NCI-H1048 (cell line): ENCODE data around the gene KRT14.
"Not testable (repeated sequence)": the region's sequence is repeated elsewhere in the genome, so short reads cannot be mapped to it uniquely, and the experiment has no call there.

Experiments
- DNase-seq: peaks from one replicate; lab custom pipeline; 2025; lab: John Stamatoyannopoulos, UW

KRT14 gene

DNA sequence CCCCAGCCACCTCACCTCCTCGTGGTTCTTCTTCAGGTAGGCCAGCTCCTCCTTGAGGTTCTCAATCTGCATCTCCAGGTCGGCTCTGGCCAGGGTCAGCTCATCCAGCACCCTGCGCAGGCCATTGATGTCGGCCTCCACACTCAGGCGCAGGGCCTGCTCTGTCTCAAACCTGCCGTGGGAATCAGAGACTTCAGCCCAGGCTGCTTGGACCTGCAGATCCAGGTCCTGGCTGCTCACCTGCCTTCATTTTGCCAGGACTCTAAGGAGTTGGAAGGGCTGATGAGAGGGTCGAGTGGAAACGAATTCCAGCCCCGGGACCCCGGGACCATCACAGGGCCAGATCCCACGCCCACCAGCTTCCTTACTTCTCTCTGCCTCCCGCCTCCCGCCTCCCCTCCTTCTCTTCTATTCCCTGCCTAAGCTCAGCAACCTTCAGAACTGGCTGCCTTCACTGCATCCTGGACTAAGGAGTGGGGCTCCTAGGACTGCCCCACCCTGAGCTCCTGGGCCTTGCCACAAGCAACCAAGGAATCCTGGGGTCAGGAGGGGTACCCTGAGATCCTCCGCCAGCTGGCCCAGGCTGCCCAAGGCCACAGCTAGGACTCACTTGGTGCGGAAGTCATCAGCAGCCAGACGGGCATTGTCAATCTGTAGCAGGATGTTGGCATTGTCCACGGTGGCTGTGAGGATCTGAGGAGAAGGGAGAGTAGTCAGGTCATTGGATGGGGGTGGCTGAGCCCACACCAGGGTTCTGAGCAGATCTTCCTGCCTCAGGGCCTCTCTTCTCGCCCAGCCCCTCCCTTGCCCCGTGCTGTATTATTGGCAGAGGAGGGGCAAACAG lies 35.9 kb upstream of the KRT14 start:
- not testable (repeated sequence) for DNase-seq

DNA sequence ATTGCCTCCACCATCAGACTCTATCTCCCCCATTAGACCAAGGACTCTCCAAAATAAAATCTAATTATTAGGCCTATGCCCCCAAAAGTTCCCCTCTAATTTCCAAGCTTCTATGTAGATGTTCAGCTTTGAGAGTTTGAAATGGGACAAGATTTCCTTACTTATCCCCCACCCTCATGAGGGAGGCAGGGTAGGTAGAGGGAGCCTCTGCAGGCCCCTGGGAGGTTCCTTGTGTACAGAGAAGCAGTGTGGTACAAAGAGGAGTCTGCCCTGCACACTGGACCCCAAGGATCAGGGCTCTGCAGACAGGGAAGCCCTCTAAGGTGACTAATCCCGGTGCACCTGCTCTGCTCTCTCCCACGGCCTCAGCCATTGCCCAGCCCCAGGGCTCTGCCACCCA lies 35.2 kb upstream of the KRT14 start:
- no peak for DNase-seq

DNA sequence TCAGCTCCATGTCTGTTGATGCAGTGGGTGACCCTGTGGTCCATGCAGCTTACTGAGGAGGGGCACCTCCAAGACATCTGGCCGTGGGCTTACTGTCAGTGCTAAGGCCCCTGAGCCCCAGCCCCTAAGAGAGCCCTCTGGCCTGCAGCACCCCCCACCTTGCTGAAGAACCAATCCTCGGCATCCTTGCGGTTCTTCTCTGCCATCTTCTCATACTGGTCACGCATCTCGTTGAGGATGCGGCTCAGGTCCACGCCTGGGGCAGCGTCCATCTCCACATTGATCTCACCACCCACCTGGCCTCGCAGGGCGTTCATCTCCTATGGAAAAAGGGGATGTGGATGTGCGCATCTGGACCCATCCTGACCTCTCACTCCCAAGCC lies 34.7 kb upstream of the KRT14 start:
- DNase-seq: not testable (repeated sequence)

DNA sequence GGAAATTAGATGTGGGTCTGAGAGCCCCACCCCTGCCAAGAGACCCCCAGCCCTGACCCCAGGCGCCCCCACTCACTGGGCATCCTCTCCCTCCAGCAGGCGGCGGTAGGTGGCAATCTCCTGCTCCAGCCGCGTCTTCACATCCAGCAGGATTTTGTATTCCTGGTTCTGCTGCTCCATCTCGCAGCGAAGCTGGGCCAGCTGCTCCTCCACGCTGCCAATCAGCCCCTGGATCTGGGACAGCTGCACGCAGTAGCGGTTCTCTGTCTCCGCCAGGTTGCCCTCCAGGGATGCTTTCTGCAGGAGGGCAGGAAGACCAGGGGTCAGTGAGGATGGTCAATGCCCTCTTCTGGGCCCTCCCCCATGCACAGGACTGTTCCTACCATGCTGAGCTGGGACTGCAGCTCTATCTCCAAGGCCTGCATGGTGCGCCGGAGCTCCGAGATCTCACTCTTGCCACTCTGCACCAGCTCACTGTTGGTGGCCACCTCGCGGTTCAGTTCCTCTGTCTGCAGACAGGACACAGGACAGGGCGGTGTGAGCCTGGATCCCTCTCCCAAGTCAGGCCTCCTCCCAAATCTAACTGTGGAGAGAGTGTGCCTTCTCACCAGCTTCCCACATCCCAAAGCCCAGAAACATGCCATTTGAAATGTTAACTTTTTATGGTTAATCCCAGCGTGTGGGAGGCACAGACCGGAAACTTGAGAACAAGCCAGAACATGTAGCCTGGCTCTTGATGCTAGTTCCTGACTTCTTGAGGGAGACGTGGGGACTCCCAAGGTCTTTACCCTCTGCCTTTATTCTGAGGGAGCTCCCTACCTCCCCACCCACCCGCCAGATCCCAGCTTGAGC lies 34.1 kb upstream of the KRT14 start:
- DNase-seq: no peak

DNA sequence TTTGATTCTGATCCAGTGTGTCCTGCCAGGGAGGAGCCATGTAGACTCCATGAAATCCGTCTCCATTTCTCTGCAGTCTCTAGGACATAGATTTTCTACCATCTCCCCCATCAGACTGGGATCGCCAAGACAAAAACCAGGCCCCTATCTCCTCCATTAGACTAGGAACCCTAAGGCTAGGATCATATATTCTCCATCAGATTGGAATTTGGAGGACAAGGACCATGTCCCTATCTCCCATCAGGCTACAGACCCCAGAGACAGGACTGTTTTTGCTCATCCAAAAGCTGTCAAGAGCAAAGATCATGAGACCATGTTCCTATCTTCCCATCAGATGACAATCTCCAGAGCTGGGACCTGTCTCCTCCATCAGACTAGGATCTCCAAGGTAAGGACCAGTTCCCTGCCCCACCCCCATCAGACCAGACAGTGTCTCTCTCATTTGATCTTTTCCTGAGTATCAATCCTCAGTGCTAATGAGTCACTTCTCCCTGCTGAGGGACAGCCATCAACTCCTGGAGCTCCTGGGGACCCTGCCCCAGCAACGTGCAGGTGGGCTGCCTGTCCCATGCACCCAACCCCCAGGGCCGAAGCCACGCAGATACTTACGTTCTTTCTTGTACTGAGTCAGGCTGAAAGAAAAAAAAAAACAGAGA lies 33.4 kb upstream of the KRT14 start:
- DNase-seq: not testable (repeated sequence)

DNA sequence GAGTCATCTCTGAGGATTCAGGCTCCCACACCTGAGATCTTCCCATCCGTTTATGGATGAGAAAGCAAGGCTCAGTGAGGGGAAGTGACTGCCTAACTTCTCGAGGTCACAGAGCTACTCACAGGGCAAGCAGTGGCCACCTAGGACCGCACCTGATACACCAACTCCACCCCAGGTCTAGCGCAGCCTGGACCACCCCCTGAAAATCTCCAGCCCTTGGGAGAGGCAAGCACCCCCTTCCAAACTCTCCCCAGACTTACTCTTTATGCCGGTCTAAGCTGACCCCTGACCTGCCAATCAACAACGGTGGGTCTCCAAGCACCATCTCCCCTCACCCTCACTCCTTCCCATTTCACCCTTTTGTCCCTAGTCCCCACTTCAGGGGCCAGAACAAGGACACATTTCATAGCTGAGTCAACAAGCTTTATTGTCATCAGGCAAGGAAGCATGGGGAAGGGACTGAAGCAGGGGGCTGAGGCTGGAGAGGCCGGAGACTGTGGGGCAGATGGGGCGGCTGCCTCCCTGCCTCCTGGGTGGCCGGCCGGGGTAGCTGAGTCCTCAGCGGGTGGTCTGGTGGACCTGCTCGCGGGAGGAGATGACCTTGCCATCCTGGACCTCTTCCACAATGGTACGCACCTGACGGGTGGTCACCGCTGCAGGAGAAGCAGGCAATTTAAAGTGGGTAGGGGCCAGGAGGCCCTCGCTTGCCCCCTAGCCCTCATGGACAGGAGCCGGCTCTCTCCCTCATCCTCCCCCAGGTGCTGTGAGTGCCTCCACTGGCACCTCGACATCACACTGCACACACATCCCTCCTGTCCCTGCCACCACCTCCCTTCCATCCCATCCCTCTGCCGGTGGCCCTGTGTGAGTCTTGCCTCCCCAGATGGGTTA lies 32.6 kb upstream of the KRT14 start:
- DNase-seq: no peak

DNA sequence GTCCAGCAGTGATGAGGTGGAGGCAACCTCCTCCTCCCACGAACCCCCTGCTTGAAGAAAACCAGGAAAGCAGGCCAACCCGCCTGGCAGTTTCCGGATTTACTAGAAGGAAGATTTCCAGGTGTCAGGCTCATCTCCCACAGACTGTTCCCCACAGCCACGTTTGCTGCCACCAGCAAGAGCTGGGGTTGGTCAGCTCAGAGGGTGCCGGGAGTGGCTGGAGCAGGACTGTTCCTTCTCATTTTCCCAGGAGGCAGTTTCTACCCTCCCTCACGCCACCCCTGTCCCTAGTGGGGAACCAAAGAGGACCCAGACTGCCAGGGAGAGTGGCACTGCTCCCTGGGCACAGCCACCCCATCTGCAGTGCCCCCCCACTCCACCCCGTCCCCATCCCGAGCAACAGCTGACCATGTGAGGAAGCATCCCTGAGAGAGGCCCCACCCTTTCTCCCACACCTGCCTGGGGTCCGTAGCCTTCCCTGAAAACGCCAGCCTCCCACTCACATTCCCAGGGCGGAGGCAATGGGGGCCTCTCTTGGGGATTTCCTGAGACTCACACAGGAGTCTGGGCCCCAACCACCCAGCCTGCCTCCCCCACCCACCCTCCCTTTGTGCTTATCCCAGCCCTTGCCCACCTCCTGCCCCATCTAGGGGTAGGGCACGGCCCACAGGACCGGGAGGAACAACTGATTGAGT lies 31.8 kb upstream of the KRT14 start:
- DNase-seq: no peak

DNA sequence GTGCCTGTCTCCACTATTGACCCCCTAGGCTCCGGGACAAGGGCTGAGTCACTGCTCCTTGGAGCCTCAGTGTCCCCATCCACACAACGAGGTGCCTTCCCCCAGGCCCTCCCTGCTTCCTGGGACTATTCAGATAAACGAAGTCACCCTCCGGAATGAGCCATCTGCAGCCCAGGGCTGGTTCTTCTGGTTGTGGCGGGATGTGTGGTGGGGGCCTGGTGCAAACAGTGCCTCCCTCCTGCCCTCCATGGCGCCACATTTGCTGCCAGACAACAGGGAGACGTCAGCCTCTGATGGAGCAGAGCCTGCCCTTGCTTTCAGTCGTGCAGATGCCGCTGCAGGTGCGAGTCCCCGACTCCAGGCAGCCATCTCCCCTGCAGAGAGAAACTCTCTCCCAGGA lies 31.0 kb upstream of the KRT14 start:
- DNase-seq: no peak

DNA sequence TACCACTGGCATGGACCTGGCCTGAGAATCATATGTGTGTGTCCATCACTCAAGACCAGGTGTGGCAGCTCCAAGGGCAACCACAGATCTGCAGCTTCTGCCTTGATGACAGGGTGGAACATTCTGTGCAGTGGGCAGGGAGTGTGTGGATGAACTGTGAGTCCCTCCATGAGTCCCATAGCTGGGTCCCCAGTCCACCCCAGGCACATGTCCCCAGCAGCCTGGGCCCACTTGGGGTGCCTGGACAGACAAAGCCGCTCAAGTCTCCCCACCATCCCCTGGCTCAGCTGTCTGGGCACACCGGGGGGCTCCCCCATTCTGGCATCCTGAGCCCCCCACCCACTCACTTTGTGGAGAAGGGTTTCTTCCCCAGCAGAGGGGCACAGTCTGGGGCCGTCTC lies 30.4 kb upstream of the KRT14 start:
- DNase-seq: no peak

DNA sequence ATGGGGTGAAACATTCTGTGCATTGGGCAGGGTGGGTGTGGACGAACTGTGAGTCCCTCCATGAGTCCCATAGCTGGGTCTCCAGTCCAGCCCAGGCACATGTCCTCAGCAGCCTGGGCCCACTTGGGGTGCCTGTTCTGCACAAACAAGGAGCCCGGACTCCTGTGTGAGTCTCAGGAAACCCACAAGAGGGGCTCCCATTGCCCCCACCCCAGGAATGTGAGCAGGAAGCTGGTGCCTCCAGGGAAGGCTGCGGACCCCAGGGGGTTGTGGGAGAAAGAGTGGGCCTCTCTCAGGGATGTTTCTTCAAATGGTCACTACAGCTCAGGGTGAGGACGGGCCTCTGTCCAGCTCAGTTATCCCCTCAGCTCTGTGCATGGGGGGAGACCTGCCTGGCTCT lies 29.8 kb upstream of the KRT14 start:
- not testable (repeated sequence) for DNase-seq

DNA sequence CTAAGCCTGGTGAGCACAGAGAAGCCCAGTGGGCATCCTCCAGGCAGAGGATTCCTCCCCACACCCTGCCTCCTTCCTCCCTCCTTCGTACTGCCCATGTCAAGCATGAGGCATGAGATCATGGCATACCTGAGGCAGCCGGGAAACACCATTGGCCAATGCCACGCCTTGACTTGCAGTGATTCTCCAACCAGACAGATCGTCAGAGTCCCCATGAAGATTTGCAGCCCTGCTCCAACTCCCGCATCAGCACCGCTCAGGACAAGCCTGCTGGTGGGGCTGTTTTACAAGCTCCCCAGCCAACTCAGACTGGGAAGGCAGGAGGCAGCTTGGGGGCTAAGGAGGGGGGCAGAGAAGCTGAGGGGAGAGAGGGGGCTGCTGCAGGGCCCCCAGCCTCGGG lies 28.8 kb upstream of the KRT14 start:
- no peak for DNase-seq

DNA sequence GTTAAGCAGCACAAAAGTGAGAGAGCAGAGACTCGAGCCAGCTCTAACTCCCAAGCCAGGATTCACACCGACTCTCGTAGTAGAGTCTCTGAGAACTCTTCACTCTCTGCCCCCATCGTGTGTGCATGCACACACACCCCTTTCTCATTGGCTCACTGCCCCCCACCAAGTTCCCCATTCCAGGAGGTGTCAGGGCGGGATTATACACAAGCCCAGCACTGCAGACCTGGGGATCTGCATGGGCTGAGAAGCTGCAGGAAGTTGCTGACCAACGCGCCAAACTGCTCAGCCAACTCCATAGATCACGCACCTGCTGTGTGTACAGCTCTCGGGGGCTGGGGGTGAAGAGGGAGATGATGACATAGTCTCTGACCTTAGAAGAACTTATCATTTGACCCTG lies 28.1 kb upstream of the KRT14 start:
- DNase-seq: not testable (repeated sequence)

DNA sequence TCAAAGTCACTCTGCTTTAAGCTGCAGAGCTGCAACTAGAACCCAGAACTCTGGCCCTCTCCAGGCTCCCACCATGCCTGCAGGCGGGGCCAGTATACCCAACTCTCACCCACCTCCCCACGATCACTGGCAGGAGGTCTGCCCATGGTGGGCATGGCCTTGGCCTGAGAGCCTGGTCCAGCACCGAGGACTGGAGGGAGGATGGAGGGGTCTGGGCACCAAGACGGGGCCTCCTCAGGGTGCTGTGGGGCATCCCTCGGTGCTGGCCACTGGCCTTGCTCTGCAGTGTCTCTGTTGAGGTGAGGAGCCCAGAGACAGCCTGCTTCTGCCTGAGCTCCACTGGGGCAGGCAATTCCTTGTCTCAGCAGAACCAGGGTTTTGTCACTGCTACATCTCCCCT lies 27.4 kb upstream of the KRT14 start:
- DNase-seq: no peak

DNA sequence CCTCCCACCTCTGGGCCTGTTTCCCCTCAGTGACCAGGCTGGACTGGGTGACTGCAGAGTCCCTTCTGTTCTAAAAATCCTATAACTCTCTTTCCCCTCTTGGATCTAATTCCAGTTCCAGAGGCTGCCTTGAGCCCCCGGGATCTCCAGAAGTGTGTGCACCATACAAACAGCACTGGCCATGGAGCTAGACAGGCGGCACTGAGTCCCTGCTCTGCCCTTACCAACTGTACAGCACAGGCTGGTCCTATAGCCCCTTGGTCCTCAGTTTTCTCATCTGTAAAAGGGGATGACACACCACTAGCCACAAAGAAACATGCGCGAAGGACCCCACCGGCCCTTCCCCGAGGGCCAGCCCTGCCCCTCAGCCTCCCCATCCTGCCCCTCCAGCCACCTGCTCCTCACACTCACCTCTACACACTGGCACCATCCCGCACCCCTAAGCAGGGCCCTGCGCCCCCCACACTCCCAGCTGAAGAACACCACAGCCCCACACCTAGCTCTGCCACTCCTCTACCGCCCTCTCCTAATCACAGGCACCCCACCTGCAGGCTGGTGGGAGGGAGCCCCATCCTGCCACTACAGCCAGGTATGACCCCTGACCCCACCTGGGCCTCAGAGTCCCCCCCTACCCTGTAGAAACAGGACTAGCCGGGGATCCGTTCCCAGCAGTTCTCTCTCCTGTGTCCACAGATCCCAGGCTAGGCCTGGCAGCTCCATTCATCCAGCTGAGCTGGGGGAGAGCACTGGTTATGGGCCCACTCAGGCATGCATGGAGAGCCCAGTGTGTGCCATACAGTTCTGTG lies 26.8 kb upstream of the KRT14 start:
- no peak for DNase-seq

DNA sequence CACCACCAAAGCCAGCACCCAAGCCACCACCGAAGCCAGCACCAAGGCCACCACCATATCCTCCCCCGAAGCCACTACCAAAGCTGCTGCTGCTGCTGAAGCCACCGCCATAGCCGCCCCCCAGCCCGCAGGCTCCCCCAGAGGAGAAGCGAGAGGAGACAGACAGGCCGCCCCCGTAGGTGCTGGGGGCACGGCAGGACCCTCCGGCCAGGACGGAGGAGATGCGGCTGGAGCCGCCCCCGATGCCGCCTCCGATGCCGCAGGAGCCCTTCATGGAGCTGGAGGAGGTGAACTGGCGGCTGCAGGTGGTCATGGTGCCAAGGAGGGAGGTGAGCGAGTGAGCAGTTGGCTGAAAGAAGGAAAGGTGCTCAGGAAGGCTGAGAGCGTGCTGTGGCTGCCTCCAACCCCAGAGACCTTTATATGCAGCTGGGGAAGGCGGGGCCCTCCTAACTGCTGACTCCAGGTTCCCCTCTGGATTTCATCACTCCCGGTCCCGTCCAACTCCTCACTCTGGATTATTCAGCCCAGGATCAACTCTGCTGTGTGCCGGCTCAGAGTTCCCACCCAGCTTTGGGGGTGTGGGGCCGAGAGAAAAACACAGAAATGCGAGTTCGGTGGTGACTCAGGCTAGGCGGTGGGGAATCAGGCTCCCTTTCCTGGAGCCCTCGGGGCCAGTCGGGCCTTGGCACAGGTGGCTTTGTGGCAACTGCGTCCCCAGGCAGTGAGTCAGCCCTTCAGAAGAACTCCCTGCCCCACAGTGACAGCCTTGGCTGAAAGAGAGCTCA lies 25.9 kb upstream of the KRT14 start, which contains the start of gene KRT16:
TSS of gene KRT16 (minus strand) at position 392 of the 785 bp plus-strand sequence. CDS start at position 313, 79 bp downstream.
- not testable (repeated sequence) for DNase-seq

DNA sequence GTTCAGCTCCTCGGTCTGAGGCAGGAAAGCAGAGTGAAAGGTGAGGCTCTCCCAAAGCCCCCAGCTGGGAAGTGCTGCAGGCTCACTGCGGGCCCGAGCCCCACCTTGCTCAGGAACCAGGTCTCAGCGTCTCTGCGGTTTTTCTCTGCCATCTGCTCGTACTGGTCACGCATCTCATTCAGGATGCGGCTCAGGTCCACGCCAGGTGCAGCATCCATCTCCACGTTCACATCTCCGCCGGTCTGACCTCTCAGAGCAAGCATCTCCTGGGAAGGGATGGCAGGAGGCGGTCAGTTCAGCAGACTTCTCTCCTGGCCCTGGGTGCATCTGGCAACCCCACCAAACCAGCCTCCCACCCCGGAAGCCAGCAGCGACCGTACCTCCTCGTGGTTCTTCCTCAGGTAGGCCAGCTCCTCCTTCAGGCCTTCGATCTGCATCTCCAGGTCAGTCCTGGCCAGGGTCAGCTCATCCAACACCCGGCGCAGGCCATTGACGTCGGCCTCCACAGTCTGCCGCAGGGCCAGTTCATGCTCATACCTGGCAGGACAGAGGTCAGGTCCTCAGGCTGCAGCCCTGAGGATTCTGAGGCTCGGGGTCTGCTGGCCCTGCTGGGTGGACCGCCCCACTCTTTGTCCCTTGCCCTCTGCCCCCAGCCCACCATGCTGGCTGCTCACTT lies 24.4 kb upstream of the KRT14 start:
- no peak for DNase-seq

DNA sequence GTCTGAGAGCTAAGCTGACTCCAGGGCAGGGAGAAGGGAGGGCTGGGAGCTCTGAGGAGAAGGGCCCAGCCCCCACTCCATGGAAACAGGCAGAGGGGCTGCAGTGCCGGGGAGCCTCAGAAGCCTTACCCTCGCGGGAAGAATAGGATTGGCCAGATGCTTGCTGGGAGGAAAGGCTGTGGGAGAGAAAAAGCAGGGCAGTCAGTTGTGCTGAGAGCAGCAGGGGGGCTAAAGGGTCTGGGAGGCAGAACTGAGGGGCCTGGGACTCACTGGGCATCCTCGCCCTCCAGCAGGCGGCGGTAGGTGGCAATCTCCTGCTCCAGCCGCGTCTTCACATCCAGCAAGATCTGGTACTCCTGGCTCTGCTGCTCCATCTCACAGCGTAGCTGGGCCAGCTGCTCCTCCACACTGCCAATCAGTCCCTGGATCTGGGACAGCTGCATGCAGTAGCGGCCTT lies 23.4 kb upstream of the KRT14 start:
- not testable (repeated sequence) for DNase-seq

DNA sequence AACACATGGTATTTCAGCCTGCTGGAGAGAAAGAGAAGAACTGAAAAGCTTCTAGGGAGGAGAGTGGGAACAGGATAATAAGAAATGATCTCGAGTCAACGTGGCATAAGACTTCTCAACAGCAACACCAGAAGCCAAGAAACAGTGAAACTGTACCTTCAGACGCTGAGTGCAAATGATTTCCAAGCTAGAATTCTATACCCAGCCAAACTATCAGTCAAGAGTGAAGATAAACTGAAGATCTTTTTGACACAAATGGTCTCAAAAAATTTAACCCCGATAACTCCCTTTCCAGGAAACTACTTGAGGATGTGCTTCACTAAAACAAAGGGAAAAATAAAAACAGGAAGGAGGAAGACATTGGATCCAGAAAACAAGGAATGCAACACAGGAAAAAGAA lies 20.2 kb upstream of the KRT14 start:
- not testable (repeated sequence) for DNase-seq

DNA sequence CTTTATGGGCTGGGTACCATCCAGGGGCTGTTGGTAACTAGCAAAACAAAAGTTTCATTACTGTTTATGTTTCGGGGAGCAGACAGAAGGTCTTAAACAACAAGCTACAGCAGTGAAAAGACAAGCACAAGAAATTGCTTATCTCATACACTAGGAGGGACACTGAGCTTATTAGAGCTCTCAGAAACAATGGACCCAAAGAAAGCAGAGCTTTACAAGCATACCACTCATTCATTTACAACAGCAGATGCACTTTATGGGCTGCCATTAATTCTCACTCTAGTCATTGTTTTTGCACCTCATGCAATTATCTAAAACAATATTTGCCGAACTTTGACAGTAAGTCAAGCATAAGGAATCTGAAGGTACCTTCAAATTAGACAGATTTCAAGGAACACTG lies 15.8 kb upstream of the KRT14 start:
- no peak for DNase-seq
